ENCODE data around the gene PEX11G. TPM values are rescaled to one million over a fixed set of nuclear protein-coding genes. Genes with fewer than 3 reads are reported as not detected.

Gene PEX11G
- total and polyA plus RNA-seq, 9 donors: 0.40 to 6.0 (median 3.7) TPM

GRCh38 chr19:7504684-7505083 lies 15.8 kb upstream of the PEX11G start:
- Histone ChIP-seq H3K36me3 (no peaks in the 10 kb centered on the region), H3K4me3 (no peak overlapping the region), H3K27ac (no peak overlapping the region), H3K4me1 (ENCODE audit: insufficient read depth) (peaks cover 6% of the 10 kb centered on the region), H3K9me3 (no peaks in the 10 kb centered on the region), H3K27me3 (no peaks in the 10 kb centered on the region)
- intact Hi-C loops (cut with DNase I): no loop called here
- DNase-seq: no peak
- WGBS, 3 donors: 86 to 91% (median 89%) methylated on average over 6 of the region's 6 CpGs
- TF ChIP-seq CTCF (IDR thresholded peaks at IDR 0.05) (no peak), EP300 (IDR thresholded peaks at IDR 0.05) (no peak), POLR2A (IDR thresholded peaks at IDR 0.05) (no peak)

- Histone ChIP-seq H3K36me3 (no peaks in the 10 kb centered on the region), H3K27me3 (no peaks in the 10 kb centered on the region), H3K4me1 (ENCODE audit: insufficient read depth) (peaks cover 6% of the 10 kb centered on the region), H3K4me3 (no peak overlapping the region), H3K9me3 (no peaks in the 10 kb centered on the region), H3K27ac (no peak overlapping the region)
- no peak for DNase-seq
- intact Hi-C loops (cut with DNase I): no loop called here
- TF ChIP-seq CTCF (IDR thresholded peaks at IDR 0.05): no peak
- no peak for TF ChIP-seq EP300 (IDR thresholded peaks at IDR 0.05)
- no peak for TF ChIP-seq POLR2A (IDR thresholded peaks at IDR 0.05)
- WGBS, 3 donors: 36 to 63% (median 59%) methylated on average over 2 of the region's 2 CpGs
These were observed 13.7 kb upstream of the PEX11G start for GRCh38 chr19:7502552-7502951.

GRCh38 chr19:7500811-7501450 lies 12.1 kb upstream of the PEX11G start:
- intact Hi-C loops (cut with DNase I): no loop called here
- Histone ChIP-seq H3K4me3 (peak overlapping the region; percentile 17), H3K9me3 (no peaks in the 10 kb centered on the region), H3K4me1 (ENCODE audit: insufficient read depth) (peaks cover 5% of the 10 kb centered on the region), H3K36me3 (no peaks in the 10 kb centered on the region), H3K27me3 (no peaks in the 10 kb centered on the region), H3K27ac (no peak overlapping the region)
- DNase-seq: peak in 4 of 5 donors; percentile 51 to 81 (median 62)
- WGBS, 3 donors: 1 to 2% (median 2%) methylated on average over 63 to 93 of the region's 93 CpGs
- no peak for TF ChIP-seq POLR2A (IDR thresholded peaks at IDR 0.05)
- TF ChIP-seq CTCF (IDR thresholded peaks at IDR 0.05): no peak
- TF ChIP-seq EP300 (IDR thresholded peaks at IDR 0.05): no peak

- Histone ChIP-seq H3K27me3 (no peaks in the 10 kb centered on the region), H3K9me3 (no peaks in the 10 kb centered on the region), H3K4me3 (no peak overlapping the region), H3K4me1 (ENCODE audit: insufficient read depth) (peaks cover 5% of the 10 kb centered on the region), H3K27ac (no peak overlapping the region), H3K36me3 (no peaks in the 10 kb centered on the region)
- intact Hi-C loops (cut with DNase I): no loop called here
- TF ChIP-seq CTCF (IDR thresholded peaks at IDR 0.05) (no peak), POLR2A (IDR thresholded peaks at IDR 0.05) (no peak), EP300 (IDR thresholded peaks at IDR 0.05) (no peak)
- no peak for DNase-seq
- 57 to 68% (median 63%) methylated on average over 7 of the region's 7 CpGs for WGBS, 3 donors
These were observed 8.5 kb upstream of the PEX11G start for GRCh38 chr19:7497292-7497691.
